DMS153 treated with DMSO at 0.1 percent for 48 hours (cell line): ENCODE data around the gene ARHGAP26.
"Not testable (repeated sequence)": the region's sequence is repeated elsewhere in the genome, so short reads cannot be mapped to it uniquely, and the experiment has no call there.

ENCODE experiments used
- DNase-seq: peaks from one replicate; lab custom pipeline; 2025; ENCODE audit not compliant: unreplicated experiment; lab: John Stamatoyannopoulos, UW

The ARHGAP26 gene

GRCh38 chr5:142978252-142978651 is 208.1 kb downstream of the ARHGAP26 start:
- no peak for DNase-seq

GRCh38 chr5:142978726-142979125 is 208.5 kb downstream of the ARHGAP26 start:
- DNase-seq = no peak

GRCh38 chr5:142979636-142980035 is 209.5 kb downstream of the ARHGAP26 start:
- no peak for DNase-seq

- DNase-seq = no peak
These were observed 211.3 kb downstream of the ARHGAP26 start for GRCh38 chr5:142981475-142981874.

- peak; percentile 36 for DNase-seq
These were observed 212.0 kb downstream of the ARHGAP26 start for GRCh38 chr5:142981886-142982820.

GRCh38 chr5:142982821-142983200 is 212.6 kb downstream of the ARHGAP26 start:
- DNase-seq = no peak

- no peak for DNase-seq
These were observed 213.8 kb downstream of the ARHGAP26 start for GRCh38 chr5:142984011-142984410.

GRCh38 chr5:142984525-142984924 is 214.3 kb downstream of the ARHGAP26 start:
- no peak for DNase-seq

- not testable (repeated sequence) for DNase-seq
These were observed 219.1 kb downstream of the ARHGAP26 start for GRCh38 chr5:142989270-142989669.

- not testable (repeated sequence) for DNase-seq
These were observed 219.9 kb downstream of the ARHGAP26 start for GRCh38 chr5:142990073-142990472.

- DNase-seq = no peak
These were observed 224.0 kb downstream of the ARHGAP26 start for GRCh38 chr5:142994218-142994617.

- DNase-seq = not testable (repeated sequence)
These were observed 225.4 kb downstream of the ARHGAP26 start for GRCh38 chr5:142995621-142996020.

- no peak for DNase-seq
These were observed 227.4 kb downstream of the ARHGAP26 start for GRCh38 chr5:142997591-142997990.

- DNase-seq = no peak
These were observed 228.3 kb downstream of the ARHGAP26 start for GRCh38 chr5:142998316-142999020.

GRCh38 chr5:143000551-143000950 is 230.4 kb downstream of the ARHGAP26 start:
- not testable (repeated sequence) for DNase-seq

- no peak for DNase-seq
These were observed 231.7 kb downstream of the ARHGAP26 start for GRCh38 chr5:143001764-143002351.

GRCh38 chr5:143002459-143003327 is 232.5 kb downstream of the ARHGAP26 start:
- no peak for DNase-seq

GRCh38 chr5:143003328-143003636 is 233.1 kb downstream of the ARHGAP26 start:
- no peak for DNase-seq

GRCh38 chr5:143004361-143005145 is 234.4 kb downstream of the ARHGAP26 start:
- no peak for DNase-seq

- DNase-seq = no peak
These were observed 236.3 kb downstream of the ARHGAP26 start for GRCh38 chr5:143006501-143006900.
